Naive thymus-derived CD8-positive, alpha-beta T cell (primary cell): ENCODE data around the gene STPG3. TPM values are rescaled to one million over a fixed set of nuclear protein-coding genes. Genes with fewer than 3 reads are reported as not detected.
A peak's percentile ranks its signal among the peaks of the same experiment; 100 is the strongest.

Experiments used
- ATAC-seq, 2 donors: fragments of 150-1000 bp; cut with Tn5 transposase in 1 of 2; sonication (Bioruptor Pico), chemical (Tn5 transposase) in 1 of 2; 1 replicate in 1 of 2; 2 replicates in 1 of 2; pipeline ENCODE4 v1.10.0; 2021; ENCODE audit warnings: mild to moderate bottlenecking in 2 of 2, moderate library complexity in 2 of 2
- POLR2A ChIA-PET: fragments of 350-600 bp; sonication (Branson Sonifier 250); formaldehyde crosslinking; loops from one replicate; lab custom pipeline; 2021; ENCODE audit warnings: antibody characterized with exemption; lab: Charles Lee
- DNase-seq, 10 donors: peaks; one replicate each; pipeline versions ENCODE4 v3.0.0 to v3.0.0-alpha.2; 2020 to 2022
- H3K27ac Mint-ChIP-seq, 10 donors: one replicate each; pipeline ENCODE4 v1.8.0; 2020 to 2022; ENCODE audit warnings: mild to moderate bottlenecking in 10 of 10, mixed read lengths in 10 of 10, moderate library complexity in 4 of 10, inconsistent platforms in 1 of 10
- H3K27me3 Mint-ChIP-seq, 5 donors: one replicate each; pipeline ENCODE4 v1.8.0; 2021 to 2022; ENCODE audit warnings: mixed read lengths in 5 of 5
- H3K36me3 Mint-ChIP-seq, 3 donors: one replicate each; pipeline ENCODE4 v1.8.0; 2020 to 2022; ENCODE audit warnings: mixed read lengths in 3 of 3, mild to moderate bottlenecking in 2 of 3, inconsistent platforms in 1 of 3
- H3K4me1 Mint-ChIP-seq, 4 donors: one replicate each; pipeline ENCODE4 v1.8.0; 2021 to 2022; ENCODE audit warnings: mixed read lengths in 4 of 4
- H3K4me3 Mint-ChIP-seq, 10 donors: one replicate each; pipeline ENCODE4 v1.8.0; 2020 to 2022; ENCODE audit warnings: mild to moderate bottlenecking in 10 of 10, mixed read lengths in 10 of 10, moderate library complexity in 6 of 10, inconsistent platforms in 1 of 10
- H3K9me3 Mint-ChIP-seq, 9 donors: one replicate each; pipeline ENCODE4 v1.8.0; 2020 to 2022; ENCODE audit warnings: mixed read lengths in 9 of 9, mild to moderate bottlenecking in 3 of 9, inconsistent platforms in 1 of 9, moderate library complexity in 1 of 9
- polyA plus RNA-seq, 3 donors: library from polyadenylated mRNA; unstranded; fragments of 300-500 nt; fragmentation: Illumina TruSeq; gene quantifications; one replicate each; pipeline ENCODE4 v1.2.3, GENCODE V29; 2021
- total RNA-seq, 8 experiments: library from RNA in 2 of 8; stranded (reverse) in 2 of 8; gene quantifications; one replicate each; pipeline ENCODE4 v1.2.3 and lab custom pipeline; 2021 to 2026

STPG3 gene
- not detected for total RNA-seq
- not detected for polyA plus RNA-seq
- 0 to 1.5 (median 0.08) reads per million in 6 experiments for total RNA-seq (lab: John Stamatoyannopoulos, UW)

GRCh38 chr9:137251194-137251461 lies at the start of gene STPG3:
Gene STPG3, plus strand, starts transcription at chr9:137251286. Its CDS starts 1 bp downstream, at chr9:137251287.
- ATAC-seq (no peak), DNase-seq (no peak)
- POLR2A ChIA-PET: interaction anchor here (1.5 kb wide), 1 partner anchor 11 kb away, joined by 7 read pairs; the partner anchor contains the start of gene TUBB4B
- H3K27me3 Mint-ChIP-seq: no peaks in the 10 kb centered on the region
- H3K36me3 Mint-ChIP-seq: no peaks in the 10 kb centered on the region
- peaks cover 4 to 9% (median 7%) of the 10 kb centered on the region in 4 donors for H3K4me1 Mint-ChIP-seq
- no peak within 1 kb of the TSS for H3K4me3 Mint-ChIP-seq
- H3K9me3 Mint-ChIP-seq: no peaks in the 10 kb centered on the region
- H3K27ac Mint-ChIP-seq: peak within 1 kb of the TSS in 1 of 10 donors; percentile 40

- H3K36me3 Mint-ChIP-seq: peaks cover 0 to 9% (median 0%) of the 10 kb centered on the region in 3 donors
- H3K27me3 Mint-ChIP-seq: no peaks in the 10 kb centered on the region
- H3K4me1 Mint-ChIP-seq: peaks cover 22 to 59% (median 43%) of the 10 kb centered on the region in 4 donors
- DNase-seq (no peak), ATAC-seq (no peak)
- POLR2A ChIA-PET: interaction anchor here (0.7 to 11.7 kb wide), 6 partner anchors 12 to 156 kb away, joined by 3 to 135 read pairs (median 7); partner anchors contain the start of genes ANAPC2, CYSRT1, MAN1B1 and RNF208
- H3K9me3 Mint-ChIP-seq: no peaks in the 10 kb centered on the region
- H3K27ac Mint-ChIP-seq: no peak overlapping the region
- H3K4me3 Mint-ChIP-seq: peak overlapping the region in 4 of 10 donors; percentile 4 to 54 (median 32)
These were observed 48.1 kb upstream of the STPG3 start for GRCh38 chr9:137202966-137203365.

GRCh38 chr9:137204731-137205125 lies 46.4 kb upstream of the STPG3 start:
- peak overlapping the region; percentile 75 to 97 (median 94) for H3K27ac Mint-ChIP-seq
- POLR2A ChIA-PET: interaction anchor here (0.6 to 11.7 kb wide), 7 partner anchors 14 to 320 kb away, joined by 3 to 135 read pairs (median 5); partner anchors contain the start of genes ANAPC2, CYSRT1, MAN1B1 and RNF208
- no peaks in the 10 kb centered on the region for H3K27me3 Mint-ChIP-seq
- no peak for DNase-seq
- H3K9me3 Mint-ChIP-seq: no peaks in the 10 kb centered on the region
- no peak for ATAC-seq
- peak overlapping the region; percentile 86 to 95 (median 92) for H3K4me3 Mint-ChIP-seq
- H3K36me3 Mint-ChIP-seq: peaks cover 0 to 14% (median 0%) of the 10 kb centered on the region in 3 donors
- peaks cover 22 to 57% (median 47%) of the 10 kb centered on the region in 4 donors for H3K4me1 Mint-ChIP-seq

GRCh38 chr9:137205126-137206069 lies 45.7 kb upstream of the STPG3 start, which contains the start of the genes NDOR1 and TMEM203:
Gene NDOR1, plus strand, starts transcription at chr9:137205700. Its CDS starts 78 bp downstream, at chr9:137205778.
Gene TMEM203, minus strand, starts transcription at chr9:137205648. Its CDS starts 234 bp downstream, at chr9:137205414.
- Mint-ChIP-seq H3K36me3 (peaks cover 0 to 14% (median 0%) of the 10 kb centered on the region in 3 donors), H3K4me1 (peaks cover 22 to 57% (median 47%) of the 10 kb centered on the region in 4 donors), H3K4me3 (peak within 1 kb of the TSS; percentile 86 to 95 (median 92)), H3K9me3 (no peaks in the 10 kb centered on the region), H3K27ac (peak within 1 kb of the TSS; percentile 75 to 97 (median 94)), H3K27me3 (no peaks in the 10 kb centered on the region)
- POLR2A ChIA-PET: interaction anchor here (0.6 to 11.7 kb wide), 8 partner anchors 15 to 119 kb away, joined by 3 to 135 read pairs (median 6); partner anchors contain the start of genes ANAPC2, CYSRT1, MAN1B1 and RNF208
- peak; percentile 87 to 96 (median 92) for DNase-seq
- ATAC-seq: peak; percentile 58 to 59

GRCh38 chr9:137206602-137207001 lies 44.5 kb upstream of the STPG3 start:
- Mint-ChIP-seq H3K4me3 (peak overlapping the region; percentile 79 to 95 (median 92)), H3K27ac (peak overlapping the region; percentile 74 to 97 (median 90)), H3K4me1 (peaks cover 20 to 50% (median 39%) of the 10 kb centered on the region in 4 donors), H3K36me3 (peaks cover 0 to 14% (median 0%) of the 10 kb centered on the region in 3 donors), H3K9me3 (no peaks in the 10 kb centered on the region), H3K27me3 (no peaks in the 10 kb centered on the region)
- POLR2A ChIA-PET: interaction anchor here (1.1 to 11.7 kb wide), 3 partner anchors 16 to 77 kb away, joined by 3 to 135 read pairs (median 85); partner anchors contain the start of genes ANAPC2, CYSRT1, RNF208 and SSNA1
- no peak for ATAC-seq
- no peak for DNase-seq

- Mint-ChIP-seq H3K27ac (peak overlapping the region in 1 of 10 donors; percentile 56), H3K36me3 (peaks cover 0 to 14% (median 0%) of the 10 kb centered on the region in 3 donors), H3K9me3 (no peaks in the 10 kb centered on the region), H3K4me1 (peaks cover 10 to 20% (median 16%) of the 10 kb centered on the region in 4 donors), H3K4me3 (no peak overlapping the region), H3K27me3 (no peaks in the 10 kb centered on the region)
- ATAC-seq (no peak), DNase-seq (no peak)
- POLR2A ChIA-PET: no interaction called here
These were observed 39.6 kb upstream of the STPG3 start for GRCh38 chr9:137211532-137211931.

- Mint-ChIP-seq H3K9me3 (no peaks in the 10 kb centered on the region), H3K27ac (no peak overlapping the region), H3K36me3 (peaks cover 0 to 8% (median 0%) of the 10 kb centered on the region in 3 donors), H3K4me1 (peaks cover 1 to 10% (median 6%) of the 10 kb centered on the region in 4 donors), H3K4me3 (no peak overlapping the region), H3K27me3 (no peaks in the 10 kb centered on the region)
- no peak for DNase-seq
- ATAC-seq: no peak
- POLR2A ChIA-PET: interaction anchor here (0.5 kb wide), 1 partner anchor 83 kb away, joined by 4 read pairs; no protein-coding TSS in a partner anchor
These were observed 38.6 kb upstream of the STPG3 start for GRCh38 chr9:137212520-137212919.

GRCh38 chr9:137213160-137214060 lies 37.7 kb upstream of the STPG3 start:
- no peak for DNase-seq
- ATAC-seq: no peak
- Mint-ChIP-seq H3K36me3 (peaks cover 0 to 3% (median 0%) of the 10 kb centered on the region in 3 donors), H3K9me3 (no peaks in the 10 kb centered on the region), H3K27ac (peak overlapping the region in 1 of 10 donors; percentile 40), H3K4me1 (peaks cover 0 to 6% (median 3%) of the 10 kb centered on the region in 4 donors), H3K27me3 (no peaks in the 10 kb centered on the region), H3K4me3 (no peak overlapping the region)
- POLR2A ChIA-PET: interaction anchor here (0.5 to 1.6 kb wide), 3 partner anchors 10 to 84 kb away, joined by 3 to 7 read pairs (median 4); partner anchors contain the start of genes RNF208 and TPRN

- H3K4me3 Mint-ChIP-seq: no peak overlapping the region
- POLR2A ChIA-PET: interaction anchor here (0.6 to 1.6 kb wide), 4 partner anchors 9 to 155 kb away, joined by 3 to 7 read pairs (median 4); partner anchors contain the start of gene RNF208
- ATAC-seq: no peak
These were observed 36.5 kb upstream of the STPG3 start for GRCh38 chr9:137214620-137215019.

GRCh38 chr9:137215196-137215986 lies 35.7 kb upstream of the STPG3 start:
- H3K4me1 Mint-ChIP-seq: peaks cover 0 to 4% (median 0%) of the 10 kb centered on the region in 4 donors
- H3K9me3 Mint-ChIP-seq: no peaks in the 10 kb centered on the region
- H3K36me3 Mint-ChIP-seq: no peaks in the 10 kb centered on the region
- no peak overlapping the region for H3K4me3 Mint-ChIP-seq
- DNase-seq (no peak), ATAC-seq (no peak)
- POLR2A ChIA-PET: interaction anchor here (0.6 to 1.6 kb wide), 4 partner anchors 8 to 155 kb away, joined by 3 to 7 read pairs (median 4); partner anchors contain the start of gene RNF208
- H3K27me3 Mint-ChIP-seq: no peaks in the 10 kb centered on the region
- H3K27ac Mint-ChIP-seq: no peak overlapping the region

More at GRCh38 chr9:137214620-137215019, 36.5 kb upstream of the STPG3 start:
- no peaks in the 10 kb centered on the region for H3K9me3 Mint-ChIP-seq
- no peaks in the 10 kb centered on the region for H3K27me3 Mint-ChIP-seq
- no peaks in the 10 kb centered on the region for H3K36me3 Mint-ChIP-seq
- H3K4me1 Mint-ChIP-seq: peaks cover 0 to 4% (median 0%) of the 10 kb centered on the region in 4 donors
- H3K27ac Mint-ChIP-seq: no peak overlapping the region
- no peak for DNase-seq
